Mucosa of stomach (tissue), 1 donor: ENCODE results near the gene INTS4.
"Not testable (repeated sequence)": the region's sequence is repeated elsewhere in the genome, so short reads cannot be mapped to it uniquely, and the experiment has no call there.

Experiments
- H3K27me3 ChIP-seq: one replicate; pipeline ENCODE4 v1.7.0; 2013; ENCODE audit warnings: mild to moderate bottlenecking, low read length; ENCODE audit not compliant: control insufficient read depth, insufficient read depth
- H3K36me3 ChIP-seq: one replicate; pipeline ENCODE4 v1.7.0; 2013; ENCODE audit warnings: low read length; ENCODE audit not compliant: control insufficient read depth, insufficient read depth
- H3K4me1 ChIP-seq: one replicate; pipeline ENCODE4 v1.7.0; 2013; ENCODE audit warnings: mild to moderate bottlenecking, low read length; ENCODE audit not compliant: control insufficient read depth, insufficient read depth
- H3K4me3 ChIP-seq: one replicate; pipeline ENCODE4 v1.7.0; 2013; ENCODE audit warnings: low read length
- H3K9ac ChIP-seq: one replicate; pipeline ENCODE4 v1.7.0; 2013; ENCODE audit warnings: mild to moderate bottlenecking, low read length, moderate library complexity
- H3K9me3 ChIP-seq: one replicate; pipeline ENCODE4 v1.7.0; 2013; ENCODE audit warnings: mild to moderate bottlenecking, low read length, moderate library complexity; ENCODE audit not compliant: control insufficient read depth
- donor health status: Pancreatic carcinoma.

Gene INTS4

GRCh38 chr11:77884186-77884828 lies 110.2 kb downstream of the INTS4 start:
- Histone ChIP-seq H3K36me3 (peaks cover 4% of the 10 kb centered on the region), H3K4me3 (no peak overlapping the region), H3K27me3 (no peaks in the 10 kb centered on the region)

GRCh38 chr11:77883775-77884174 lies 110.7 kb downstream of the INTS4 start:
- Histone ChIP-seq H3K9me3 (no peaks in the 10 kb centered on the region), H3K4me3 (no peak overlapping the region), H3K4me1 (no peaks in the 10 kb centered on the region), H3K27me3 (no peaks in the 10 kb centered on the region), H3K36me3 (peaks cover 4% of the 10 kb centered on the region), H3K9ac (no peak overlapping the region)

More at GRCh38 chr11:77884186-77884828, 110.2 kb downstream of the INTS4 start:
- H3K9me3 ChIP-seq: no peaks in the 10 kb centered on the region
- H3K9ac ChIP-seq: no peak overlapping the region
- H3K4me1 ChIP-seq: no peaks in the 10 kb centered on the region

- Histone ChIP-seq H3K27me3 (no peaks in the 10 kb centered on the region), H3K9ac (no peak overlapping the region), H3K4me3 (no peak overlapping the region), H3K4me1 (no peaks in the 10 kb centered on the region), H3K36me3 (peaks cover 4% of the 10 kb centered on the region), H3K9me3 (no peaks in the 10 kb centered on the region)
Observed at GRCh38 chr11:77882396-77882795, 112.1 kb downstream of the INTS4 start.

GRCh38 chr11:77879218-77879617 lies 115.2 kb downstream of the INTS4 start:
- Histone ChIP-seq H3K4me3 (no peak overlapping the region), H3K27me3 (no peaks in the 10 kb centered on the region), H3K4me1 (peaks cover 6% of the 10 kb centered on the region), H3K9ac (no peak overlapping the region), H3K36me3 (peaks cover 9% of the 10 kb centered on the region), H3K9me3 (no peaks in the 10 kb centered on the region)

GRCh38 chr11:77878247-77878646 lies 116.2 kb downstream of the INTS4 start:
- not testable (repeated sequence) for H3K36me3 ChIP-seq

GRCh38 chr11:77876045-77876444 lies 118.4 kb downstream of the INTS4 start:
- H3K36me3 ChIP-seq: peaks cover 9% of the 10 kb centered on the region
- H3K4me1 ChIP-seq: peaks cover 6% of the 10 kb centered on the region
- no peaks in the 10 kb centered on the region for H3K9me3 ChIP-seq
- no peaks in the 10 kb centered on the region for H3K27me3 ChIP-seq
- no peak overlapping the region for H3K9ac ChIP-seq
- H3K4me3 ChIP-seq: no peak overlapping the region

More at GRCh38 chr11:77878247-77878646, 116.2 kb downstream of the INTS4 start:
- not testable (repeated sequence) for H3K4me1 ChIP-seq, H3K4me3 ChIP-seq, H3K9me3 ChIP-seq, H3K27me3 ChIP-seq, H3K9ac ChIP-seq

GRCh38 chr11:77874206-77874605 lies 120.3 kb downstream of the INTS4 start:
- H3K4me3 ChIP-seq: no peak overlapping the region
- H3K36me3 ChIP-seq: peaks cover 6% of the 10 kb centered on the region
- H3K4me1 ChIP-seq: peaks cover 6% of the 10 kb centered on the region
- no peaks in the 10 kb centered on the region for H3K27me3 ChIP-seq
- H3K9ac ChIP-seq: no peak overlapping the region
- no peaks in the 10 kb centered on the region for H3K9me3 ChIP-seq

GRCh38 chr11:77873345-77873744 lies 121.1 kb downstream of the INTS4 start:
- H3K36me3 ChIP-seq: peaks cover 6% of the 10 kb centered on the region
- H3K9ac ChIP-seq: no peak overlapping the region
- H3K27me3 ChIP-seq: no peaks in the 10 kb centered on the region
- H3K4me3 ChIP-seq: no peak overlapping the region
- no peaks in the 10 kb centered on the region for H3K9me3 ChIP-seq
- peaks cover 6% of the 10 kb centered on the region for H3K4me1 ChIP-seq

GRCh38 chr11:77871855-77872254 lies 122.6 kb downstream of the INTS4 start:
- no peak overlapping the region for H3K4me3 ChIP-seq
- peaks cover 6% of the 10 kb centered on the region for H3K4me1 ChIP-seq
- no peaks in the 10 kb centered on the region for H3K27me3 ChIP-seq
- H3K36me3 ChIP-seq: peaks cover 6% of the 10 kb centered on the region
- H3K9ac ChIP-seq: no peak overlapping the region
- H3K9me3 ChIP-seq: no peaks in the 10 kb centered on the region

GRCh38 chr11:77868744-77869143 lies 125.7 kb downstream of the INTS4 start:
- Histone ChIP-seq H3K4me3 (no peak overlapping the region), H3K9ac (no peak overlapping the region), H3K36me3 (no peaks in the 10 kb centered on the region), H3K9me3 (no peaks in the 10 kb centered on the region), H3K27me3 (no peaks in the 10 kb centered on the region), H3K4me1 (no peaks in the 10 kb centered on the region)

GRCh38 chr11:77866336-77866735 lies 128.1 kb downstream of the INTS4 start:
- Histone ChIP-seq H3K4me3 (no peak overlapping the region), H3K36me3 (no peaks in the 10 kb centered on the region), H3K4me1 (no peaks in the 10 kb centered on the region), H3K27me3 (no peaks in the 10 kb centered on the region), H3K9ac (no peak overlapping the region), H3K9me3 (no peaks in the 10 kb centered on the region)

GRCh38 chr11:77865805-77866204 lies 128.7 kb downstream of the INTS4 start:
- no peaks in the 10 kb centered on the region for H3K4me1 ChIP-seq

GRCh38 chr11:77861444-77861843 lies 133.0 kb downstream of the INTS4 start:
- not testable (repeated sequence) for H3K36me3 ChIP-seq, H3K4me1 ChIP-seq, H3K4me3 ChIP-seq, H3K27me3 ChIP-seq, H3K9me3 ChIP-seq, H3K9ac ChIP-seq

More at GRCh38 chr11:77865805-77866204, 128.7 kb downstream of the INTS4 start:
- Histone ChIP-seq H3K27me3 (no peaks in the 10 kb centered on the region), H3K4me3 (no peak overlapping the region), H3K9ac (no peak overlapping the region), H3K9me3 (no peaks in the 10 kb centered on the region), H3K36me3 (no peaks in the 10 kb centered on the region)
